Transverse colon (tissue), 4 donors: ENCODE results near the gene ZBTB18. TPM values are rescaled to one million over a fixed set of nuclear protein-coding genes. Genes with fewer than 3 reads are reported as not detected.
A peak's percentile ranks its signal among the peaks of the same experiment; 100 is the strongest.

Source experiments
- DNase-seq: peaks from one replicate; pipeline ENCODE4 v3.0.0-alpha.2; 2019
- H3K27ac ChIP-seq, 4 donors: fragments of 200-600 bp; sonication (generic); 2 replicates each; pipeline ENCODE4 v1.5.1; 2016 to 2018; ENCODE audit warnings: inconsistent platforms in 4 of 4
- H3K27me3 ChIP-seq: fragments of 200-600 bp; sonication (generic); 2 replicates; pipeline ENCODE4 v1.5.1; 2017; ENCODE audit warnings: inconsistent platforms
- H3K36me3 ChIP-seq, 4 donors: fragments of 200-600 bp; sonication (generic); 2 replicates each; pipeline ENCODE4 v1.5.1; 2017 to 2019; ENCODE audit warnings: inconsistent platforms in 4 of 4
- H3K4me1 ChIP-seq, 4 donors: fragments of 200-600 bp; sonication (generic); 2 replicates each; pipeline ENCODE4 v1.5.1; 2017 to 2020; ENCODE audit warnings: inconsistent platforms in 4 of 4
- H3K4me3 ChIP-seq, 4 donors: fragments of 200-600 bp; sonication (generic); 1 replicate in 1 of 4; 2 replicates in 3 of 4; pipeline versions ENCODE4 v1.5.1 to v1.6.1; 2017 to 2019; ENCODE audit warnings: inconsistent platforms in 4 of 4
- H3K9me3 ChIP-seq, 2 donors: fragments of 200-600 bp; sonication (generic); 2 replicates each; pipeline ENCODE4 v1.5.1; 2017 to 2019; ENCODE audit warnings: inconsistent platforms in 2 of 2
- CTCF ChIP-seq, 5 experiments: fragments of 200-600 bp in 3 of 5; fragments of 450-650 bp in 2 of 5; sonication (generic) in 3 of 5; IDR thresholded peaks; 1 replicate in 2 of 5; 2 replicates in 3 of 5; pipeline ENCODE4 v1.5.1; 2016 to 2017; ENCODE audit warnings: antibody characterized with exemption in 5 of 5, inconsistent platforms in 3 of 5, mild to moderate bottlenecking in 2 of 5, moderate library complexity in 1 of 5
- EP300 ChIP-seq: sonication (generic); formaldehyde crosslinking; IDR thresholded peaks from one replicate; pipeline ENCODE4 v1.6.1; 2017; ENCODE audit warnings: antibody characterized with exemption, low read depth
- POLR2A ChIP-seq: fragments of 450-650 bp; IDR thresholded peaks from one replicate; pipeline ENCODE4 v1.6.1; 2016; ENCODE audit warnings: antibody characterized with exemption, mild to moderate bottlenecking, moderate library complexity
- POLR2AphosphoS5 ChIP-seq, 3 donors: sonication (generic); formaldehyde crosslinking; IDR thresholded peaks; one replicate each; pipeline ENCODE4 v1.6.1; 2016; ENCODE audit warnings: antibody characterized with exemption in 3 of 3
- WGBS, 2 donors: methylation state at CpG; one replicate each; pipeline ENCODE4 v1.1.5; 2018; ENCODE audit warnings: low coverage in 1 of 2; 5-methylcytosine and 5-hydroxymethylcytosine counted together
- in situ Hi-C, 4 donors: fragments of 200-750 bp; cut with MboI; loops; one replicate each; pipeline versions ENCODE4 v1.15.0 to v1.15.1; 2017; ENCODE audit warnings: low sequenced_read_pairs in 3 of 4, low pct_ligation_motif_present in 1 of 4, low pct_unique_long_range_greater_than_20kb in 1 of 4
- intact Hi-C: fragments of 100-400 bp; cut with DNase I; formaldehyde crosslinking; loops from one replicate; pipeline ENCODE4 v1.15.1; 2023; ENCODE audit warnings: low total_unique reads
- total RNA-seq, 4 donors: library from RNA; depleted of rRNA; stranded (reverse); fragments of >200 nt; gene quantifications; one replicate each; pipeline ENCODE4 v1.1.0, GENCODE V29; 2016

The ZBTB18 gene
- total RNA-seq, 4 donors from 2014 or later, result 4.1 to 32.8 (median 17.7) TPM

GRCh38 chr1:244076740-244077139, 25.7 kb downstream of the ZBTB18 start:
- WGBS, 2 donors, result 66 to 91% methylated on average over 4 to 8 of the region's 8 CpGs
- peaks cover 0 to 14% (median 7%) of the 10 kb centered on the region in 4 donors for H3K4me1 ChIP-seq
- no peaks in the 10 kb centered on the region for H3K27me3 ChIP-seq
- intact Hi-C loops, result no loop called here
- H3K36me3 ChIP-seq, result no peaks in the 10 kb centered on the region
- TF ChIP-seq EP300, result no peak
- TF ChIP-seq POLR2AphosphoS5 (IDR thresholded peaks at IDR 0.05), result no peak
- TF ChIP-seq CTCF (IDR thresholded peaks at IDR 0.05), result no peak
- TF ChIP-seq POLR2A, result no peak
- DNase-seq, result no peak
- no peak overlapping the region for H3K27ac ChIP-seq
- no peak overlapping the region for H3K4me3 ChIP-seq
- in situ Hi-C loops, result no loop called here
- H3K9me3 ChIP-seq, result no peaks in the 10 kb centered on the region

GRCh38 chr1:244077473-244078220, 26.6 kb downstream of the ZBTB18 start:
- H3K9me3 ChIP-seq, result no peaks in the 10 kb centered on the region
- intact Hi-C loops (no loop called here), in situ Hi-C loops (no loop called here)
- no peaks in the 10 kb centered on the region for H3K27me3 ChIP-seq
- TF ChIP-seq POLR2AphosphoS5 (IDR thresholded peaks at IDR 0.05) (no peak), CTCF (IDR thresholded peaks at IDR 0.05) (no peak), EP300 (no peak), POLR2A (no peak)
- DNase-seq, result peak; percentile 18
- peaks cover 0 to 14% (median 7%) of the 10 kb centered on the region in 4 donors for H3K4me1 ChIP-seq
- no peak overlapping the region for H3K27ac ChIP-seq
- WGBS, 2 donors, result 63 to 69% methylated on average over 4 to 22 of the region's 22 CpGs
- H3K36me3 ChIP-seq, result no peaks in the 10 kb centered on the region
- H3K4me3 ChIP-seq, result no peak overlapping the region

- 68 to 72% methylated on average over 5 to 12 of the region's 12 CpGs for WGBS, 2 donors
- no peaks in the 10 kb centered on the region for H3K36me3 ChIP-seq
- peaks cover 0 to 1% (median under 1%) of the 10 kb centered on the region in 4 donors for H3K4me1 ChIP-seq
- no peak for DNase-seq
- no peak overlapping the region for H3K4me3 ChIP-seq
- no peak overlapping the region for H3K27ac ChIP-seq
- in situ Hi-C loops, result no loop called here
- no peaks in the 10 kb centered on the region for H3K9me3 ChIP-seq
- intact Hi-C loops, result no loop called here
- no peaks in the 10 kb centered on the region for H3K27me3 ChIP-seq
- no peak for TF ChIP-seq CTCF (IDR thresholded peaks at IDR 0.05)
- TF ChIP-seq POLR2AphosphoS5 (IDR thresholded peaks at IDR 0.05), result no peak
- no peak for TF ChIP-seq POLR2A
- TF ChIP-seq EP300, result no peak
These were observed 29.4 kb downstream of the ZBTB18 start for GRCh38 chr1:244080343-244080929.

- Histone ChIP-seq H3K4me3 (no peak overlapping the region), H3K9me3 (no peaks in the 10 kb centered on the region), H3K27me3 (no peaks in the 10 kb centered on the region), H3K4me1 (no peaks in the 10 kb centered on the region), H3K36me3 (no peaks in the 10 kb centered on the region), H3K27ac (no peak overlapping the region)
- in situ Hi-C loops (no loop called here), intact Hi-C loops (no loop called here)
- WGBS, 2 donors, result 90% methylated on average over 3 of the region's 3 CpGs
- no peak for DNase-seq
- TF ChIP-seq CTCF (IDR thresholded peaks at IDR 0.05) (no peak), POLR2A (no peak), POLR2AphosphoS5 (IDR thresholded peaks at IDR 0.05) (no peak), EP300 (no peak)
These were observed 31.9 kb downstream of the ZBTB18 start for GRCh38 chr1:244082969-244083368.
